Fibroblast of the aortic adventitia (primary cell): Measurements from ENCODE around the gene APH1A. TPM values are rescaled to one million over a fixed set of nuclear protein-coding genes. Genes with fewer than 3 reads are reported as not detected.

ENCODE experiments used
- DNase-seq: peaks from one replicate; pipeline ENCODE4 v3.0.0-alpha.2; 2010; ENCODE audit warnings: low read depth
- H3K4me3 ChIP-seq: 2 replicates; pipeline ENCODE4 v1.5.1; 2011; ENCODE audit warnings: low read depth, mild to moderate bottlenecking, control low read depth, low read length, moderate library complexity
- CTCF ChIP-seq: IDR thresholded peaks from 2 replicates; pipeline ENCODE4 v1.5.1; 2011; ENCODE audit warnings: mild to moderate bottlenecking, low read length, control low read depth, inconsistent platforms; ENCODE audit not compliant: insufficient read depth
- total RNA-seq: library from RNA; depleted of rRNA; stranded (reverse); fragments of >200 nt; gene quantifications from 2 replicates; pipeline ENCODE4 v1.2.3, GENCODE V29; 2012; ENCODE audit warnings: low replicate concordance

The APH1A gene
- total RNA-seq, 1 donor = 110 TPM

GRCh38 chr1:150269451-150269850 is 635 bp upstream of the APH1A start:
- peak overlapping the region; percentile 79 for H3K4me3 ChIP-seq
- TF ChIP-seq CTCF = no peak
- no peak for DNase-seq

GRCh38 chr1:150268340-150268704 is 494 bp downstream of the APH1A start:
- peak overlapping the region; percentile 79 for H3K4me3 ChIP-seq
- no peak for TF ChIP-seq CTCF
- no peak for DNase-seq

GRCh38 chr1:150267896-150268295 is 920 bp downstream of the APH1A start:
- DNase-seq = no peak
- H3K4me3 ChIP-seq = peak overlapping the region; percentile 79
- TF ChIP-seq CTCF = no peak

- DNase-seq = no peak
- no peak overlapping the region for H3K4me3 ChIP-seq
- TF ChIP-seq CTCF = no peak
Observed at GRCh38 chr1:150263549-150263948, 5.3 kb downstream of the APH1A start.

- H3K4me3 ChIP-seq = no peak overlapping the region
- TF ChIP-seq CTCF = no peak
- no peak for DNase-seq
Observed at GRCh38 chr1:150262388-150263320, 6.2 kb downstream of the APH1A start.

GRCh38 chr1:150261367-150261766 is 7.4 kb downstream of the APH1A start:
- TF ChIP-seq CTCF = no peak
- no peak for DNase-seq
- no peak overlapping the region for H3K4me3 ChIP-seq
